OCI-LY1 (cell line): ENCODE results near the gene GPC2.
A peak's percentile ranks its signal among the peaks of the same experiment; 100 is the strongest.
"Not testable (repeated sequence)": the region's sequence is repeated elsewhere in the genome, so short reads cannot be mapped to it uniquely, and the experiment has no call there.

Source experiments
- H2AFZ ChIP-seq: fragments of 200-600 bp; sonication (generic), shearing (Covaris generic); 2 replicates; pipeline ENCODE4 v1.6.0; 2014; ENCODE audit warnings: antibody characterized with exemption, mild to moderate bottlenecking, low read length
- H3F3A ChIP-seq: fragments of 200-600 bp; sonication (generic), shearing (Covaris generic); 2 replicates; pipeline ENCODE4 v1.6.0; 2014; ENCODE audit warnings: mild to moderate bottlenecking, antibody characterized with exemption, low read length, moderate library complexity; ENCODE audit not compliant: insufficient read depth
- H3K27ac ChIP-seq: fragments of 200-600 bp; sonication (generic); 2 replicates; pipeline ENCODE4 v1.5.1; 2014; ENCODE audit warnings: low read length, mixed run types, mild to moderate bottlenecking, low read depth; ENCODE audit not compliant: poor library complexity, severe bottlenecking
- H3K27me3 ChIP-seq: fragments of 200-600 bp; sonication (generic); 2 replicates; pipeline ENCODE4 v1.6.0; 2014; ENCODE audit warnings: antibody characterized with exemption, mild to moderate bottlenecking, low read length, moderate library complexity; ENCODE audit not compliant: insufficient read depth
- H3K36me3 ChIP-seq: fragments of 200-600 bp; sonication (generic); 2 replicates; pipeline ENCODE4 v1.6.1; 2014; ENCODE audit warnings: mild to moderate bottlenecking, antibody characterized with exemption, low read length, moderate library complexity, mixed read lengths; ENCODE audit not compliant: insufficient read depth
- H3K4me1 ChIP-seq: fragments of 200-600 bp; sonication (generic); 2 replicates; pipeline ENCODE4 v1.5.1; 2014; ENCODE audit warnings: mild to moderate bottlenecking, low read length, moderate library complexity; ENCODE audit not compliant: insufficient read depth, severe bottlenecking
- H3K4me2 ChIP-seq: fragments of 200-600 bp; sonication (generic), shearing (Covaris generic); 2 replicates; pipeline ENCODE4 v1.6.1; 2014; ENCODE audit warnings: low read length
- H3K4me3 ChIP-seq: fragments of 200-600 bp; sonication (generic); 2 replicates; pipeline ENCODE4 v1.5.1; 2014; ENCODE audit warnings: low read length, low read depth, mild to moderate bottlenecking, mixed read lengths; ENCODE audit not compliant: poor library complexity, severe bottlenecking
- H3K79me2 ChIP-seq: fragments of 200-600 bp; shearing (Covaris generic); 2 replicates; pipeline ENCODE4 v1.6.1; 2016; ENCODE audit warnings: mixed run types, low read length, mixed read lengths; ENCODE audit not compliant: insufficient read depth
- H3K9ac ChIP-seq: fragments of 200-600 bp; sonication (generic), shearing (Covaris generic); 2 replicates; pipeline ENCODE4 v1.6.1; 2014; ENCODE audit warnings: mild to moderate bottlenecking, low read length, mixed read lengths
- H3K9me2 ChIP-seq: fragments of 200-600 bp; sonication (generic), shearing (Covaris generic); 2 replicates; pipeline ENCODE4 v1.6.1; 2014; ENCODE audit warnings: low read depth, mild to moderate bottlenecking, low read length, mixed read lengths
- H3K9me3 ChIP-seq: fragments of 200-600 bp; shearing (Covaris generic); 2 replicates; pipeline ENCODE4 v1.6.1; 2014; ENCODE audit warnings: low read length, mixed read lengths
- H4K20me1 ChIP-seq: fragments of 200-600 bp; sonication (generic), shearing (Covaris generic); 2 replicates; pipeline ENCODE4 v1.6.0; 2016; ENCODE audit warnings: mild to moderate bottlenecking, low read length; ENCODE audit not compliant: insufficient read depth
- EZH2 ChIP-seq: fragments of 200-600 bp; sonication (generic), shearing (Covaris generic); IDR thresholded peaks from 2 replicates; pipeline ENCODE4 v1.8.0; 2017; ENCODE audit warnings: borderline replicate concordance, mixed run types, mild to moderate bottlenecking, antibody characterized with exemption, low read length, moderate library complexity, mixed read lengths
- TF ChIP-seq, protein P1 (sequence below): fragments of 200-600 bp; sonication (generic), shearing (Covaris generic); IDR thresholded peaks from 2 replicates; pipeline ENCODE4 v1.5.1; 2017; ENCODE audit warnings: mild to moderate bottlenecking, antibody characterized with exemption, low read length, moderate library complexity, mixed read lengths

Gene GPC2

DNA sequence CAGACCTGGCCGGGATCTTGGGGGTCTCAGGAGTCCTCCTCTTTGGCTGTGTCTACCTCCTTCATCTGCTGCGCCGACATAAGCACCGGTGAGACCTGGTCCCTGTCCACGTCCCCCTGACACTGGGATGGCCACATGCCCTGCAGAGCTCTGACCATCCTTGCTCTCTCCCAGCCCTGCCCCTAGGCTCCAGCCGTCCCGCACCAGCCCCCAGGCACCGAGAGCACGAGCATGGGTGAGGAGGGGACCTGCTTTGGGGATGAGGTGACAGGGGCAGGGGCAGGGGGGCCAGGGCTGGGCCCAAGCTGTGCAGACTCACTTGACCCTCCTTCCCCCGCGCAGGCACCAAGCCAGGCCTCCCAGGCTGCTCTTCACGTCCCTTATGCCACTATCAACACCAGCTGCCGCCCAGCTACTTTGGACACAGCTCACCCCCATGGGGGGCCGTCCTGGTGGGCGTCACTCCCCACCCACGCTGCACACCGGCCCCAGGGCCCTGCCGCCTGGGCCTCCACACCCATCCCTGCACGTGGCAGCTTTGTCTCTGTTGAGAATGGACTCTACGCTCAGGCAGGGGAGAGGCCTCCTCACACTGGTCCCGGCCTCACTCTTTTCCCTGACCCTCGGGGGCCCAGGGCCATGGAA is 43.5 kb upstream of the GPC2 start:
- no peaks in the 10 kb centered on the region for H3K9me3 ChIP-seq
- H3K9me2 ChIP-seq, result no peaks in the 10 kb centered on the region
- peak overlapping the region; percentile 75 for H3K4me3 ChIP-seq
- H2AFZ ChIP-seq, result no peak overlapping the region
- H3K4me1 ChIP-seq, result peaks cover 76% of the 10 kb centered on the region
- peak overlapping the region; percentile 97 for H3K27ac ChIP-seq
- no peaks in the 10 kb centered on the region for H3K27me3 ChIP-seq
- peak overlapping the region; percentile 83 for H3K4me2 ChIP-seq
- peaks cover 32% of the 10 kb centered on the region; the same call in 1 of the 2 replicates for H3K36me3 ChIP-seq
- H4K20me1 ChIP-seq, result no peaks in the 10 kb centered on the region
- TF ChIP-seq, protein P1, sequence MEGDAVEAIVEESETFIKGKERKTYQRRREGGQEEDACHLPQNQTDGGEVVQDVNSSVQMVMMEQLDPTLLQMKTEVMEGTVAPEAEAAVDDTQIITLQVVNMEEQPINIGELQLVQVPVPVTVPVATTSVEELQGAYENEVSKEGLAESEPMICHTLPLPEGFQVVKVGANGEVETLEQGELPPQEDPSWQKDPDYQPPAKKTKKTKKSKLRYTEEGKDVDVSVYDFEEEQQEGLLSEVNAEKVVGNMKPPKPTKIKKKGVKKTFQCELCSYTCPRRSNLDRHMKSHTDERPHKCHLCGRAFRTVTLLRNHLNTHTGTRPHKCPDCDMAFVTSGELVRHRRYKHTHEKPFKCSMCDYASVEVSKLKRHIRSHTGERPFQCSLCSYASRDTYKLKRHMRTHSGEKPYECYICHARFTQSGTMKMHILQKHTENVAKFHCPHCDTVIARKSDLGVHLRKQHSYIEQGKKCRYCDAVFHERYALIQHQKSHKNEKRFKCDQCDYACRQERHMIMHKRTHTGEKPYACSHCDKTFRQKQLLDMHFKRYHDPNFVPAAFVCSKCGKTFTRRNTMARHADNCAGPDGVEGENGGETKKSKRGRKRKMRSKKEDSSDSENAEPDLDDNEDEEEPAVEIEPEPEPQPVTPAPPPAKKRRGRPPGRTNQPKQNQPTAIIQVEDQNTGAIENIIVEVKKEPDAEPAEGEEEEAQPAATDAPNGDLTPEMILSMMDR, result no peak
- TF ChIP-seq EZH2, result no peak
- H3K9ac ChIP-seq, result peak overlapping the region; percentile 79
- H3F3A ChIP-seq, result 0 out of 2 replicates have a peak, but pooled peaks cover 2% of the 10 kb centered on the region
- no peaks in the 10 kb centered on the region for H3K79me2 ChIP-seq

DNA sequence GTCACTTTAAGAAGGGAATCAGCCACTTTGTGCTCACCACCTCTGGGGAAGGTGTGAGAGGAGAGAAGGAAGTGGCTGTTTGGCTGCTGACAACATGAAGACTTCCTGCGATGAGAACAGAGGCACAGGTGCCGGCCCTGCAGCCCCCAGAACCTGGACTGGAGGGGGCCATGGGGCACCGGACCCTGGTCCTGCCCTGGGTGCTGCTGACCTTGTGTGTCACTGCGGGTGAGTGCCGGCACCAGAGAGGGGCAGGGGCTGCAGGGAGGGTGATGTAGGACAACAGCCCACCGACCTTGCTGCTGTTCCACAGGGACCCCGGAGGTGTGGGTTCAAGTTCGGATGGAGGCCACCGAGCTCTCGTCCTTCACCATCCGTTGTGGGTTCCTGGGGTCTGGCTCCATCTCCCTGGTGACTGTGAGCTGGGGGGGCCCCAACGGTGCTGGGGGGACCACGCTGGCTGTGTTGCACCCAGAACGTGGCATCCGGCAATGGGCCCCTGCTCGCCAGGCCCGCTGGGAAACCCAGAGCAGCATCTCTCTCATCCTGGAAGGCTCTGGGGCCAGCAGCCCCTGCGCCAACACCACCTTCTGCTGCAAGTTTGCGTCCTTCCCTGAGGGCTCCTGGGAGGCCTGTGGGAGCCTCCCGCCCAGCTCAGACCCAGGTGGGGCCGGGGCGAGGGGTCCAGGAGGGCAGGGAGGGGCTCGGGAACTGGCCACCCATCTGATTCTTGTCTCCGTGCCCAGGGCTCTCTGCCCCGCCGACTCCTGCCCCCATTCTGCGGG is 42.8 kb upstream of the GPC2 start, which contains the start of gene PVRIG:
Gene PVRIG, plus strand, starts transcription at position 149 of the 785 bp plus-strand sequence. Its CDS starts 22 bp downstream, at position 171.
- H3K9me3 ChIP-seq, H2AFZ ChIP-seq, H3K79me2 ChIP-seq, H3K27me3 ChIP-seq, H3F3A ChIP-seq, H3K9me2 ChIP-seq, H4K20me1 ChIP-seq: not testable (repeated sequence)
- peaks cover 32% of the 10 kb centered on the region; the same call in 1 of the 2 replicates for H3K36me3 ChIP-seq
- peaks cover 83% of the 10 kb centered on the region for H3K4me1 ChIP-seq
- peak within 1 kb of the TSS; percentile 83 for H3K4me2 ChIP-seq
- H3K4me3 ChIP-seq, result peak within 1 kb of the TSS; percentile 75
- H3K9ac ChIP-seq, result peak within 1 kb of the TSS; percentile 79
- peak within 1 kb of the TSS; percentile 97 for H3K27ac ChIP-seq

GRCh38 chr7:100219271-100219737 is 42.1 kb upstream of the GPC2 start:
- H4K20me1 ChIP-seq, result no peaks in the 10 kb centered on the region
- peaks cover 90% of the 10 kb centered on the region for H3K4me1 ChIP-seq
- H3F3A ChIP-seq, result 0 out of 2 replicates have a peak, but pooled peaks cover 2% of the 10 kb centered on the region
- no peak overlapping the region for H2AFZ ChIP-seq
- H3K9me2 ChIP-seq, result no peaks in the 10 kb centered on the region
- peak overlapping the region; percentile 97 for H3K27ac ChIP-seq
- peak overlapping the region; percentile 75 for H3K4me3 ChIP-seq
- H3K36me3 ChIP-seq, result peaks cover 26% of the 10 kb centered on the region; the same call in 1 of the 2 replicates
- H3K9ac ChIP-seq, result peak overlapping the region; percentile 79
- H3K4me2 ChIP-seq, result peak overlapping the region; percentile 83
- no peaks in the 10 kb centered on the region for H3K27me3 ChIP-seq
- no peaks in the 10 kb centered on the region for H3K9me3 ChIP-seq
- TF ChIP-seq, protein P1, result no peak
- no peaks in the 10 kb centered on the region for H3K79me2 ChIP-seq
